Fibroblast of mammary gland (primary cell): Measurements from ENCODE around the gene ATAD1.
A peak's percentile ranks its signal among the peaks of the same experiment; 100 is the strongest.

Experiments used
- DNase-seq: peaks from one replicate; pipeline ENCODE4 v3.0.0-alpha.2; 2010; ENCODE audit warnings: low read depth
- H3K4me3 ChIP-seq: 2 replicates; pipeline ENCODE4 v1.5.1; 2011; ENCODE audit warnings: low read depth, mild to moderate bottlenecking, low read length, moderate library complexity; ENCODE audit not compliant: control insufficient read depth
- TF ChIP-seq, protein P1 (sequence below): conservative IDR thresholded peaks from 2 replicates; pipeline ENCODE4 v1.5.1; 2011; ENCODE audit warnings: low read depth, low read length, inconsistent platforms; ENCODE audit not compliant: control insufficient read depth, insufficient read depth

ATAD1 gene

DNA sequence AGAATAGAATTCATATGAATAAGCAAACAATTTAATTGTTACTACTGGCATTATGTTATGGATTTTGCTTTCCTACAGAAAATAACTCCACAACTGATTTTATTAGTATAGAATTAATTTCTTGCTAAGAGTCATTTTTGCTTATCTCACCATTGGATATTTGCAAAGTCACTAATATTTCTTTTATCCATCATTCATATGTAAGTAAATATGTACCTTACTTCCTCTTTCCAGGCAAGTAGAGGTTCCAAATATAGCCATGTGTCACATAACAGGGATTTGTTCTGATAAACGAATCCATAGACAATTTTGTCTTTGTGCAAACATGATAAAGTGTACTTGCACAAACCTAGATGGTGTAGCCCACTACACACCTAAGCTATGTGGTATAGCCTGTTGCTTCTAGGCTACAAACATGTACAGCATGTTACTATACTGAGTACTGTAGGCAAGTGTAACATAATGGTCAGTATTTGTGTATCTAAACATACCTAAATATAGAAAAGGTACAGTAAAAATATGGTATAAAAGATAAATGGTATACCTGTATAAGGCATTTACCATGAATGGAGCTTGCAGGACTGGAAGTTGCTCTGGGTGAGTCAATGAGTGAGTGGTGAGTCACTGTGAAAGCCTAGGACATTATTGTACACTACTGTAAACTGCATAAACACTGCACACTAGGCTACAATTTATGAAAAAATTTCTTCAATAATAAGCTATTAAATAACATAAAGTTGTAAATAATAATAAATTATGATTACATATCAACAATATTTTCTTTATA, 27.0 kb upstream of the ATAD1 start:
- no peak overlapping the region for H3K4me3 ChIP-seq
- DNase-seq = peak; percentile 78
- TF ChIP-seq, protein P1, sequence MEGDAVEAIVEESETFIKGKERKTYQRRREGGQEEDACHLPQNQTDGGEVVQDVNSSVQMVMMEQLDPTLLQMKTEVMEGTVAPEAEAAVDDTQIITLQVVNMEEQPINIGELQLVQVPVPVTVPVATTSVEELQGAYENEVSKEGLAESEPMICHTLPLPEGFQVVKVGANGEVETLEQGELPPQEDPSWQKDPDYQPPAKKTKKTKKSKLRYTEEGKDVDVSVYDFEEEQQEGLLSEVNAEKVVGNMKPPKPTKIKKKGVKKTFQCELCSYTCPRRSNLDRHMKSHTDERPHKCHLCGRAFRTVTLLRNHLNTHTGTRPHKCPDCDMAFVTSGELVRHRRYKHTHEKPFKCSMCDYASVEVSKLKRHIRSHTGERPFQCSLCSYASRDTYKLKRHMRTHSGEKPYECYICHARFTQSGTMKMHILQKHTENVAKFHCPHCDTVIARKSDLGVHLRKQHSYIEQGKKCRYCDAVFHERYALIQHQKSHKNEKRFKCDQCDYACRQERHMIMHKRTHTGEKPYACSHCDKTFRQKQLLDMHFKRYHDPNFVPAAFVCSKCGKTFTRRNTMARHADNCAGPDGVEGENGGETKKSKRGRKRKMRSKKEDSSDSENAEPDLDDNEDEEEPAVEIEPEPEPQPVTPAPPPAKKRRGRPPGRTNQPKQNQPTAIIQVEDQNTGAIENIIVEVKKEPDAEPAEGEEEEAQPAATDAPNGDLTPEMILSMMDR = no peak

DNA sequence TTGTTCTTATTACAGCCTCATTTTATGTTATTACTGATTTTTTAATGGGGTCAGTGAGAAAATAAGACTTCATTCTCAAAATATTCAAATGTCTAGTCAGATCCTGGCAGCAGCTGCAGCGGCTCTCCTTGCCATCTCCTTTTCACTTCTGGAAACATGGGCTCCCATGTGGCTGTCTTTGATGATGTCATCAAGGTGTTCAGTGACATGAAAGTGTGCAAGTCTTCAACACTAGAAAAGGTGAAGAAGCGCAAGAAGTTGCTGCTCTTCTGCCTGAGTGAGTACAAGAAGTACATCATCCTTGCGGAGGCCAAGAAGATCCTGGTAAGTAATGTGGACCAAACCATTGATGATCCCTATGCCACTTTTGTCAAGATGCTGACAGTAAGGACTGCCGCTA, 25.7 kb upstream of the ATAD1 start:
- TF ChIP-seq, protein P1 = no peak
- H3K4me3 ChIP-seq = no peak overlapping the region
- no peak for DNase-seq

DNA sequence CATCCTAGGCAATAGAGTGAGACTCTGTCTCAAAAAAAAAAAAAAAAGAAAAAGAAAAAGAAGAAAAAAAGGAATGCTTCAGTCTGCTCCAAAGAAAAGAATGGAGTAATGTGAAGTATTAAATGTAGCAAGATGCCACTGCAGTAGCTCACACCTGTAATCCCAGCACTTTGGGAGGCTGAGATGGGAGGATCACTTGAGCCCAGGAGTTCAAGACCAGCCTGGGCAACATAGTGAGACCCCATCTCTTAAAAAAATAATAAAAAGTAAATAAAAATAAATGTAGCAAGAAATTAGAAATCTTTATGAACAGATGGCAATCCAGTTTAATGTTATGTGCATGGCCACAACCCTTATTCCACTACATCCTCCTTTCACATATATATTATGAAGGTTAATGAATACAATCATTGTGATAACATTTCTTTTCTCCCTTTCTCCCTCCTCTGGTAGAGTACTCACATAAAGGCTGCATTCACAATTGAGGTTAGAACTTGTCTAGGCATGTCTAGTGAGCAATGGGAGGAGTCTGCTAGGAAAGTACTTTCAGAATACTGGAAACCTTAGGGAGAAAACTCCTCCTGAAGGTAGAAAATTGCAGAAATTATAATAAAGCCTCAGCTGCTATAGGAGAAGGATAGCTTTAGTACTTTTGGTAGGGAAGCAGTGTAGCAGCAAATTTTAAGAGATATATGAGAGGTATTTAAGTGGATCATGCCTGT, 24.9 kb upstream of the ATAD1 start:
- H3K4me3 ChIP-seq = no peak overlapping the region
- peak; percentile 82 for DNase-seq
- TF ChIP-seq, protein P1 = no peak

DNA sequence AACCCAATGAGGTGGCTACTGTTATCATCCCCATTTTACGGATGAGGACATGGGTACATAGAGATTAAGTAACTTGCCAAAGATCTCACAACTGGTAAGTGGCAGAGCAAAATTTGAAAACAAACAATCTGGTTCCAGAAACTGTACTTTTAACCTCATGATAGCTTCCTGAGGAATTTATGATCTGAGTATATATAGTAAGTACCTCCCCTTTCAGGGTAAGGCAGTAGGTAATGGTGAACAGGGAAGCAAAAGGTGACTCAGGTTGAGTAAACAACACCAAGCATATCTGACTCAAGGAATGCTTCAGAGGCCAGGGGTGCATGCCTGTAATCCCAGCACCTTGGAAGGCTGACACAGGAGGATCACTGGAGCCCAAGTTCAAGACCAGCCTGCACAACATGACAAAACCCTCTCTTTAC, 24.2 kb upstream of the ATAD1 start:
- TF ChIP-seq, protein P1 = no peak
- H3K4me3 ChIP-seq = no peak overlapping the region
- no peak for DNase-seq

DNA sequence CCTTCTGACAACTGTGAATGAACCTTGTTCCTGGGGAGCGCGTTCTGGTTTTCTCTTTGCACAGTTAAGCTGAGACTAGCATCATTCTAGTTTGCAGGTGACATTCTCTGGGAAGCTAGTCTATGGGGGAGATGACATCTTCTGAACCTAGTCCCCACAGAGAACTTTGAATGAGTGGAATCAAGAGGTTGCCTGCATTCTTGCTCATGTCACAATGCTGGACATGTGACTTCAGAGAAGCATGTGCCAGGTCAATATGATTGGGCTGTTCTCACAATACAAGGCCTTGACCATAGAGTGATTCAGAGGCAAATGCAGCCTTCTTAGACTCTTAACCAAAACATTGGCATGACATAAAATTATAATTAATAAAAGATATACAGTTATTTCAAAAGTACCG, 23.2 kb upstream of the ATAD1 start:
- TF ChIP-seq, protein P1 = no peak
- no peak overlapping the region for H3K4me3 ChIP-seq
- no peak for DNase-seq

DNA sequence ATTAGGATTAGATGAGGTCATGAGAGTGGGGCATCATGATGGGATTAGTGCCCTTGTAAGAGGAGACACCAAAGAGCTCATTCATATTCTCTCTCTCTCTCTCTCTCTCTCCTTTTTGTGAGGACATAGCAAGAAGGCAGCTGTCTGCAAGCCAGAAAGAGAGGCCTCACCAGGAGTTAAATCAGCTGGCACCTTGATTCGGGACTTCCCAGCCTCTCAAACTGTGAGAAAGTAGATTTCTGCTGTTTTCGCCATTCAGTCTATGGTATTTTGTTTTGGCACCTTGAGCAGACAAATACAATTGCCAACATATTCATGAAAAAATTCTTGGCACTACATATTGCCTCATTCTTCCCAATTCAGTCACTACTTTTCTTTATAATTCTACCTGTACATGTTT, 20.6 kb upstream of the ATAD1 start:
- no peak overlapping the region for H3K4me3 ChIP-seq
- no peak for DNase-seq
- TF ChIP-seq, protein P1 = no peak
